ENCODE results near the gene STN1.

STN1 gene

GRCh38 chr10:103936022-103936421 lies 18.0 kb upstream of the STN1 start:
- H3K4me1 Mint-ChIP-seq (ENCODE audit: low read depth) = no peaks in the 10 kb centered on the region
- H3K36me3 Mint-ChIP-seq (ENCODE audit: low read depth) = no peaks in the 10 kb centered on the region
- H3K27ac Mint-ChIP-seq = no peak overlapping the region
- H3K9me3 Mint-ChIP-seq = no peaks in the 10 kb centered on the region
- peaks cover 23% of the 10 kb centered on the region for H3K27me3 Mint-ChIP-seq (ENCODE audit: low read depth)
- no peak overlapping the region for H3K4me3 Mint-ChIP-seq

- H3K36me3 Mint-ChIP-seq (ENCODE audit: low read depth) = no peaks in the 10 kb centered on the region
- H3K9me3 Mint-ChIP-seq = no peaks in the 10 kb centered on the region
- no peaks in the 10 kb centered on the region for H3K4me1 Mint-ChIP-seq (ENCODE audit: low read depth)
- no peak overlapping the region for H3K4me3 Mint-ChIP-seq
- no peak overlapping the region for H3K27ac Mint-ChIP-seq
- peaks cover 19% of the 10 kb centered on the region for H3K27me3 Mint-ChIP-seq (ENCODE audit: low read depth)
Observed at GRCh38 chr10:103934308-103934707, 16.3 kb upstream of the STN1 start.

GRCh38 chr10:103933557-103934121 lies 15.7 kb upstream of the STN1 start:
- no peaks in the 10 kb centered on the region for H3K9me3 Mint-ChIP-seq
- peaks cover 14% of the 10 kb centered on the region for H3K27me3 Mint-ChIP-seq (ENCODE audit: low read depth)
- H3K36me3 Mint-ChIP-seq (ENCODE audit: low read depth) = no peaks in the 10 kb centered on the region
- no peak overlapping the region for H3K4me3 Mint-ChIP-seq
- no peaks in the 10 kb centered on the region for H3K4me1 Mint-ChIP-seq (ENCODE audit: low read depth)
- H3K27ac Mint-ChIP-seq = no peak overlapping the region

GRCh38 chr10:103932971-103933370 lies 15.0 kb upstream of the STN1 start:
- H3K9me3 Mint-ChIP-seq = no peaks in the 10 kb centered on the region
- no peak overlapping the region for H3K4me3 Mint-ChIP-seq
- H3K27ac Mint-ChIP-seq = no peak overlapping the region

GRCh38 chr10:103932271-103932670 lies 14.3 kb upstream of the STN1 start:
- no peak overlapping the region for H3K4me3 Mint-ChIP-seq
- no peaks in the 10 kb centered on the region for H3K36me3 Mint-ChIP-seq (ENCODE audit: low read depth)
- H3K9me3 Mint-ChIP-seq = no peaks in the 10 kb centered on the region
- H3K27me3 Mint-ChIP-seq (ENCODE audit: low read depth) = peaks cover 10% of the 10 kb centered on the region
- no peaks in the 10 kb centered on the region for H3K4me1 Mint-ChIP-seq (ENCODE audit: low read depth)
- H3K27ac Mint-ChIP-seq = no peak overlapping the region

More at GRCh38 chr10:103932971-103933370, 15.0 kb upstream of the STN1 start:
- Mint-ChIP-seq H3K4me1 (ENCODE audit: low read depth) (no peaks in the 10 kb centered on the region), H3K36me3 (ENCODE audit: low read depth) (no peaks in the 10 kb centered on the region), H3K27me3 (ENCODE audit: low read depth) (peaks cover 10% of the 10 kb centered on the region)

GRCh38 chr10:103931603-103932002 lies 13.6 kb upstream of the STN1 start:
- Mint-ChIP-seq H3K4me3 (no peak overlapping the region), H3K27me3 (ENCODE audit: low read depth) (peaks cover 10% of the 10 kb centered on the region), H3K36me3 (ENCODE audit: low read depth) (no peaks in the 10 kb centered on the region), H3K9me3 (no peaks in the 10 kb centered on the region), H3K27ac (no peak overlapping the region), H3K4me1 (ENCODE audit: low read depth) (no peaks in the 10 kb centered on the region)

GRCh38 chr10:103930881-103931280 lies 12.9 kb upstream of the STN1 start:
- H3K36me3 Mint-ChIP-seq (ENCODE audit: low read depth) = no peaks in the 10 kb centered on the region
- no peak overlapping the region for H3K27ac Mint-ChIP-seq
- H3K9me3 Mint-ChIP-seq = no peaks in the 10 kb centered on the region
- no peak overlapping the region for H3K4me3 Mint-ChIP-seq
- peaks cover 10% of the 10 kb centered on the region for H3K27me3 Mint-ChIP-seq (ENCODE audit: low read depth)
- no peaks in the 10 kb centered on the region for H3K4me1 Mint-ChIP-seq (ENCODE audit: low read depth)

GRCh38 chr10:103930449-103930848 lies 12.5 kb upstream of the STN1 start:
- Mint-ChIP-seq H3K4me3 (no peak overlapping the region), H3K4me1 (ENCODE audit: low read depth) (no peaks in the 10 kb centered on the region), H3K27me3 (ENCODE audit: low read depth) (peaks cover 8% of the 10 kb centered on the region), H3K27ac (no peak overlapping the region), H3K9me3 (no peaks in the 10 kb centered on the region), H3K36me3 (ENCODE audit: low read depth) (no peaks in the 10 kb centered on the region)

- H3K27ac Mint-ChIP-seq = no peak overlapping the region
- H3K4me1 Mint-ChIP-seq (ENCODE audit: low read depth) = no peaks in the 10 kb centered on the region
- H3K36me3 Mint-ChIP-seq (ENCODE audit: low read depth) = no peaks in the 10 kb centered on the region
- H3K9me3 Mint-ChIP-seq = no peaks in the 10 kb centered on the region
- peaks cover under 1% of the 10 kb centered on the region for H3K27me3 Mint-ChIP-seq (ENCODE audit: low read depth)
- H3K4me3 Mint-ChIP-seq = no peak overlapping the region
Observed at GRCh38 chr10:103929381-103929921, 11.5 kb upstream of the STN1 start.

- H3K4me3 Mint-ChIP-seq = no peak overlapping the region
- no peak overlapping the region for H3K27ac Mint-ChIP-seq
- H3K9me3 Mint-ChIP-seq = no peaks in the 10 kb centered on the region
- H3K36me3 Mint-ChIP-seq (ENCODE audit: low read depth) = no peaks in the 10 kb centered on the region
- H3K4me1 Mint-ChIP-seq (ENCODE audit: low read depth) = no peaks in the 10 kb centered on the region
- H3K27me3 Mint-ChIP-seq (ENCODE audit: low read depth) = no peaks in the 10 kb centered on the region
Observed at GRCh38 chr10:103928784-103929183, 10.8 kb upstream of the STN1 start.

GRCh38 chr10:103926722-103927319 lies 8.8 kb upstream of the STN1 start:
- H3K36me3 Mint-ChIP-seq (ENCODE audit: low read depth) = no peaks in the 10 kb centered on the region
- H3K27ac Mint-ChIP-seq = no peak overlapping the region
- H3K27me3 Mint-ChIP-seq (ENCODE audit: low read depth) = no peaks in the 10 kb centered on the region
- no peak overlapping the region for H3K4me3 Mint-ChIP-seq
- no peaks in the 10 kb centered on the region for H3K4me1 Mint-ChIP-seq (ENCODE audit: low read depth)
- H3K9me3 Mint-ChIP-seq = no peaks in the 10 kb centered on the region

GRCh38 chr10:103925591-103925990 lies 7.6 kb upstream of the STN1 start:
- Mint-ChIP-seq H3K9me3 (no peaks in the 10 kb centered on the region), H3K36me3 (ENCODE audit: low read depth) (no peaks in the 10 kb centered on the region), H3K27ac (no peak overlapping the region)

GRCh38 chr10:103923502-103923901 lies 5.5 kb upstream of the STN1 start:
- Mint-ChIP-seq H3K36me3 (ENCODE audit: low read depth) (peaks cover 1% of the 10 kb centered on the region), H3K4me3 (no peak overlapping the region), H3K27ac (no peak overlapping the region), H3K27me3 (ENCODE audit: low read depth) (no peaks in the 10 kb centered on the region), H3K9me3 (no peaks in the 10 kb centered on the region), H3K4me1 (ENCODE audit: low read depth) (peaks cover 7% of the 10 kb centered on the region)

More at GRCh38 chr10:103925591-103925990, 7.6 kb upstream of the STN1 start:
- no peak overlapping the region for H3K4me3 Mint-ChIP-seq
- H3K4me1 Mint-ChIP-seq (ENCODE audit: low read depth) = no peaks in the 10 kb centered on the region
- no peaks in the 10 kb centered on the region for H3K27me3 Mint-ChIP-seq (ENCODE audit: low read depth)

- peaks cover 4% of the 10 kb centered on the region for H3K36me3 Mint-ChIP-seq (ENCODE audit: low read depth)
Observed at GRCh38 chr10:103922659-103923058, 4.7 kb upstream of the STN1 start.

GRCh38 chr10:103921750-103922195 lies 3.8 kb upstream of the STN1 start:
- no peak overlapping the region for H3K4me3 Mint-ChIP-seq
- H3K27me3 Mint-ChIP-seq (ENCODE audit: low read depth) = no peaks in the 10 kb centered on the region
- H3K4me1 Mint-ChIP-seq (ENCODE audit: low read depth) = peaks cover 10% of the 10 kb centered on the region
- peaks cover 6% of the 10 kb centered on the region for H3K36me3 Mint-ChIP-seq (ENCODE audit: low read depth)
- H3K9me3 Mint-ChIP-seq = no peaks in the 10 kb centered on the region
- H3K27ac Mint-ChIP-seq = no peak overlapping the region

More at GRCh38 chr10:103922659-103923058, 4.7 kb upstream of the STN1 start:
- H3K4me1 Mint-ChIP-seq (ENCODE audit: low read depth) = peaks cover 8% of the 10 kb centered on the region
- no peak overlapping the region for H3K4me3 Mint-ChIP-seq
- no peak overlapping the region for H3K27ac Mint-ChIP-seq
- H3K9me3 Mint-ChIP-seq = no peaks in the 10 kb centered on the region
- no peaks in the 10 kb centered on the region for H3K27me3 Mint-ChIP-seq (ENCODE audit: low read depth)
